ENCODE measurements around the gene ESPNL. TPM values are rescaled to one million over a fixed set of nuclear protein-coding genes. Genes with fewer than 3 reads are reported as not detected.

The ESPNL gene
- total and polyA plus RNA-seq, 5 experiments from 2014 or later, result 0.16 to 0.34 TPM; not detected in 3

GRCh38 chr2:238180554-238180953 is 80.4 kb downstream of the ESPNL start:
- POLR2A ChIA-PET, result no interaction called here

GRCh38 chr2:238182362-238182761 is 82.2 kb downstream of the ESPNL start:
- Mint-ChIP-seq H3K27ac (peak overlapping the region in 1 of 10 donors; percentile 51), H3K36me3 (peaks cover 6 to 100% (median 40%) of the 10 kb centered on the region in 3 donors), H3K4me3 (no peak overlapping the region), H3K27me3 (no peaks in the 10 kb centered on the region), H3K9me3 (no peaks in the 10 kb centered on the region), H3K4me1 (peaks cover 0 to 26% (median 4%) of the 10 kb centered on the region in 4 donors)
- POLR2A ChIA-PET, result no interaction called here
- ATAC-seq (no peak), DNase-seq (no peak)

More at GRCh38 chr2:238180554-238180953, 80.4 kb downstream of the ESPNL start:
- peaks cover 0 to 21% (median 6%) of the 10 kb centered on the region in 4 donors for H3K4me1 Mint-ChIP-seq
- DNase-seq (no peak), ATAC-seq (no peak)
- peaks cover 12 to 98% (median 35%) of the 10 kb centered on the region in 3 donors for H3K36me3 Mint-ChIP-seq
- no peaks in the 10 kb centered on the region for H3K9me3 Mint-ChIP-seq
- H3K4me3 Mint-ChIP-seq, result no peak overlapping the region
- H3K27me3 Mint-ChIP-seq, result no peaks in the 10 kb centered on the region
- H3K27ac Mint-ChIP-seq, result peak overlapping the region in 2 of 10 donors; percentile 25 to 47

Other genes with a start within 250 kb of the ESPNL start
- not detected for gene RAMP1, start 240.7 kb upstream of the ESPNL start, total RNA-seq
- gene RAMP1, start 240.7 kb upstream of the ESPNL start, polyA plus RNA-seq, result 1 to 10 TPM in 1 of 3 donors, not detected in 2; 1.1 TPM
- 10 to 100 TPM; 33.9 to 35.2 TPM for gene UBE2F, start 133.3 kb upstream of the ESPNL start, total RNA-seq
- gene UBE2F, start 133.3 kb upstream of the ESPNL start, polyA plus RNA-seq, result 10 to 100 TPM; 41.5 to 67.3 (median 67.0) TPM
- gene SCLY, start 39.3 kb upstream of the ESPNL start, total RNA-seq, result 10 to 100 TPM; 31.0 to 31.2 TPM
- gene SCLY, start 39.3 kb upstream of the ESPNL start, polyA plus RNA-seq, result 10 to 100 TPM; 10.8 to 17.1 (median 10.9) TPM
- not detected for gene KLHL30, start 38.3 kb downstream of the ESPNL start, total RNA-seq
- gene KLHL30, start 38.3 kb downstream of the ESPNL start, polyA plus RNA-seq, result not detected
- not detected for gene ERFE, start 58.6 kb downstream of the ESPNL start, total RNA-seq
- not detected for gene ERFE, start 58.6 kb downstream of the ESPNL start, polyA plus RNA-seq
- gene ILKAP, start 103.4 kb downstream of the ESPNL start, total RNA-seq, result 100 to 1,000 TPM in 1 of 2 experiments, 10 to 100 TPM in 1; 83.5 to 100 TPM
- 10 to 100 TPM; 39.1 to 42.1 (median 40.6) TPM for gene ILKAP, start 103.4 kb downstream of the ESPNL start, polyA plus RNA-seq
- 1 to 10 TPM; 1.7 to 2.0 TPM for gene HES6, start 139.7 kb downstream of the ESPNL start, total RNA-seq
- gene HES6, start 139.7 kb downstream of the ESPNL start, polyA plus RNA-seq, result 1 to 10 TPM in 1 of 3 donors, under 1 TPM in 1, not detected in 1; 0.33 to 2.0 TPM
- 10 to 100 TPM; 10.3 to 11.1 TPM for gene PER2, start 188.3 kb downstream of the ESPNL start, total RNA-seq
- gene PER2, start 188.3 kb downstream of the ESPNL start, polyA plus RNA-seq, result 1 to 10 TPM; 4.0 to 6.5 (median 4.7) TPM
- 1 to 10 TPM; 8.3 to 9.8 TPM for gene TRAF3IP1, start 220.2 kb downstream of the ESPNL start, total RNA-seq
- gene TRAF3IP1, start 220.2 kb downstream of the ESPNL start, polyA plus RNA-seq, result 1 to 10 TPM; 4.8 to 6.7 (median 5.0) TPM

Measured in naive thymus-derived CD8-positive, alpha-beta T cell (primary cell).